Measurements from ENCODE around the gene C4B.
"Not testable (repeated sequence)": the region's sequence is repeated elsewhere in the genome, so short reads cannot be mapped to it uniquely, and the experiment has no call there.

Gene C4B

DNA sequence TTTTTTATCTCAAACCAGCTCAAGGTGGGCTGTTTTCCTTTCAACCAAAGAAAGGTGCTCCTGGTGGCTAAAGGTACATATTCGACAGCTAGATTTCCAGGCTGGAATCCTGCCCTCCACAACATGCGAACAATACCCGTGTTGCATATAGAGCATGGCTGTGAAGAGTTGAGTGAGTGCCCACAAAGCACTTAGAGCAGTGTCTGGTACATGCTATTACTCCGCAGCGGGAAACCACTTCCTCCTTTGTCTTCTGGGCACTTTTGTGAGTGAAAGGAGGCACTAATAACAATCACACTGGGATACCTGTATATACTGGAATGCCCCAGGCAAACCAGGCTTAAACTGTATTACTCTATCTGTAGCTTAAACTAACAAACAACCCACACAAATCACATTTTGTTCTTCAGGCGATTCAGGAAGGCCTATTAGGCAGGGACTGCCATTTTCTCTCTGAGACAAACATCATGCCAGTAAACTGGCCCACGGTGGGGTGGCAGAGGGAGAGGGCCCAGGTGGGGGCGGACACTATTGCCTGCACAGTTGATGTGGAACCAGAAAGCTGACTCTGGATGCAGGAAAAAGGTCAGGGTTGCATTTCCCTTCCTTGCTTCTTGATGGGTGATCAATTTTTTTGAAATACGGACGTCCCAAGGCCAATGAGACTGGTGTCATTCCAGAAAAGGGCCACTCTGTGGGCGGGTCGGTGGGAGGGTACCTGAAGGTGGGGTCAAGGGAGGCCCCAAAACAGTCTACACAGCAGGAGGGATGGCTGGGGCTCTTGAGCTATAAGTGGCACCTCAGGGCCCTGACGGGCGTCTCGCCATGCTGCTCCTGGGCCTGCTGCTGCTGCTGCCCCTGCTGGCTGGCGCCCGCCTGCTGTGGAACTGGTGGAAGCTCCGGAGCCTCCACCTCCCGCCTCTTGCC lies 23.3 kb downstream of the C4B start, which contains the start of gene CYP21A2:
CYP21A2 (plus strand) TSS at position 818 of the 927 bp plus-strand sequence; CDS start at position 826, 8 bp downstream.
- DNase-seq, result not testable (repeated sequence)

DNA sequence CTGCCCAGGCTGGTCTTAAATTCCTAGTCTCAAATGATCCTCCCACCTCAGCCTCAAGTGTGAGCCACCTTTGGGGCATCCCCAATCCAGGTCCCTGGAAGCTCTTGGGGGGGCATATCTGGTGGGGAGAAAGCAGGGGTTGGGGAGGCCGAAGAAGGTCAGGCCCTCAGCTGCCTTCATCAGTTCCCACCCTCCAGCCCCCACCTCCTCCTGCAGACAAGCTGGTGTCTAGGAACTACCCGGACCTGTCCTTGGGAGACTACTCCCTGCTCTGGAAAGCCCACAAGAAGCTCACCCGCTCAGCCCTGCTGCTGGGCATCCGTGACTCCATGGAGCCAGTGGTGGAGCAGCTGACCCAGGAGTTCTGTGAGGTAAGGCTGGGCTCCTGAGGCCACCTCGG lies 24.3 kb downstream of the C4B start:
- not testable (repeated sequence) for DNase-seq

DNA sequence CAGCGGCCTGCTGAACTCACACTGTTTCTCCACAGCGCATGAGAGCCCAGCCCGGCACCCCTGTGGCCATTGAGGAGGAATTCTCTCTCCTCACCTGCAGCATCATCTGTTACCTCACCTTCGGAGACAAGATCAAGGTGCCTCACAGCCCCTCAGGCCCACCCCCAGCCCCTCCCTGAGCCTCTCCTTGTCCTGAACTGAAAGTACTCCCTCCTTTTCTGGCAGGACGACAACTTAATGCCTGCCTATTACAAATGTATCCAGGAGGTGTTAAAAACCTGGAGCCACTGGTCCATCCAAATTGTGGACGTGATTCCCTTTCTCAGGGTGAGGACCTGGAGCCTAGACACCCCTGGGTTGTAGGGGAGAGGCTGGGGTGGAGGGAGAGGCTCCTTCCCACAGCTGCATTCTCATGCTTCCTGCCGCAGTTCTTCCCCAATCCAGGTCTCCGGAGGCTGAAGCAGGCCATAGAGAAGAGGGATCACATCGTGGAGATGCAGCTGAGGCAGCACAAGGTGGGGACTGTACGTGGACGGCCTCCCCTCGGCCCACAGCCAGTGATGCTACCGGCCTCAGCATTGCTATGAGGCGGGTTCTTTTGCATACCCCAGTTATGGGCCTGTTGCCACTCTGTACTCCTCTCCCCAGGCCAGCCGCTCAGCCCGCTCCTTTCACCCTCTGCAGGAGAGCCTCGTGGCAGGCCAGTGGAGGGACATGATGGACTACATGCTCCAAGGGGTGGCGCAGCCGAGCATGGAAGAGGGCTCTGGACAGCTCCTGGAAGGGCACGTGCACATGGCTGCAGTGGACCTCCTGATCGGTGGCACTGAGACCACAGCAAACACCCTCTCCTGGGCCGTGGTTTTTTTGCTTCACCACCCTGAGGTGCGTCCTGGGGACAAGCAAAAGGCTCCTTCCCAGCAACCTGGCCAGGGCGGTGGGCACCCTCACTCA lies 25.0 kb downstream of the C4B start:
- not testable (repeated sequence) for DNase-seq

DNA sequence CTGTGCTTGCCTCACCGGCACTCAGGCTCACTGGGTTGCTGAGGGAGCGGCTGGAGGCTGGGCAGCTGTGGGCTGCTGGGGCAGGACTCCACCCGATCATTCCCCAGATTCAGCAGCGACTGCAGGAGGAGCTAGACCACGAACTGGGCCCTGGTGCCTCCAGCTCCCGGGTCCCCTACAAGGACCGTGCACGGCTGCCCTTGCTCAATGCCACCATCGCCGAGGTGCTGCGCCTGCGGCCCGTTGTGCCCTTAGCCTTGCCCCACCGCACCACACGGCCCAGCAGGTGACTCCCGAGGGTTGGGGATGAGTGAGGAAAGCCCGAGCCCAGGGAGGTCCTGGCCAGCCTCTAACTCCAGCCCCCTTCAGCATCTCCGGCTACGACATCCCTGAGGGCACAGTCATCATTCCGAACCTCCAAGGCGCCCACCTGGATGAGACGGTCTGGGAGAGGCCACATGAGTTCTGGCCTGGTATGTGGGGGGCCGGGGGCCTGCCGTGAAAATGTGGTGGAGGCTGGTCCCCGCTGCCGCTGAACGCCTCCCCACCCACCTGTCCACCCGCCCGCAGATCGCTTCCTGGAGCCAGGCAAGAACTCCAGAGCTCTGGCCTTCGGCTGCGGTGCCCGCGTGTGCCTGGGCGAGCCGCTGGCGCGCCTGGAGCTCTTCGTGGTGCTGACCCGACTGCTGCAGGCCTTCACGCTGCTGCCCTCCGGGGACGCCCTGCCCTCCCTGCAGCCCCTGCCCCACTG lies 25.9 kb downstream of the C4B start:
- DNase-seq, result not testable (repeated sequence)

DNA sequence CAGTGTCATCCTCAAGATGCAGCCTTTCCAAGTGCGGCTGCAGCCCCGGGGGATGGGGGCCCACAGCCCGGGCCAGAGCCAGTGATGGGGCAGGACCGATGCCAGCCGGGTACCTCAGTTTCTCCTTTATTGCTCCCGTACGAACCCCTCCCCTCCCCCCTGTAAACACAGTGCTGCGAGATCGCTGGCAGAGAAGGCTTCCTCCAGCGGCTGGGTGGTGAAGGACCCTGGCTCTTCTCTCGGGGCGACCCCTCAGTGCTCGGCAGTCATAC lies 26.4 kb downstream of the C4B start:
- DNase-seq, result not testable (repeated sequence)

DNA sequence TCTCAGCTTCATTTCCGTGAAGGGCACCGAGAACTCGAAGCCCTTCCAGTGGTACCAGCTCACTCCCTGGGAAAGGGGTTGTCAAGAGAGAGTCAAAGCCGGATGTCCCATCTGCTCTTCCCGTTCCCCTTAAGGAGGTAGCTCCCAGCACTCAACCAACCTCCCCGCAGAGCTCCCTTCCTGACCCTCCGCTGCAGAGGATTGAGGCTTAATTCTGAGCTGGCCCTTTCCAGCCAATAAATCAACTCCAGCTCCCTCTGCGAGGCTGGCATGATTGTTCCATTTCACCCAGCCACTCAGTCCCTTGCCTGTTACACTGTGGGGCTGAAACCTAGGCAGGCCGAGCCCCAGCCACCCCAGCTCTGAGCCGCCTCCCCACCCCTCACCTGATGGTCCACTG lies 26.8 kb downstream of the C4B start:
- not testable (repeated sequence) for DNase-seq

DNA sequence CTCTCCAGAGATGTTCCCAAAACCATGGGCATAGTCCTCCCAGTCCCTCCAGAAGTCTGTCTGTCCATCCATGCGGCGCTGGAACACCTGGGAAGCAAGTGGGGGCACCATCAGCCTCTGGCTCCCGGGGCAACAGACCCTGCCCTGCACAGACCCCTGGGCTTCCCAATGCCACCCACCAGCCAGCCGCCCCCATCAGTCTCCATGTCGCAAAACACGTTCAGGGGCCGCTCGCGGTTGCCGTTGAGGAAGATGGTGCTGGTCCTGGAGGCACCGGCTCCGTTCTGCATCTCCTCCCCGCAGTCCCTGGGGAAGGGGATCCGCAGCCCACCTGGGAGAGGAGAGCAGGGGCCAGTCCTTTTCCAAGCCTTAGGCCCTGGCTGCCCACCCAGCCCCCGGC lies 27.7 kb downstream of the C4B start:
- not testable (repeated sequence) for DNase-seq

DNA sequence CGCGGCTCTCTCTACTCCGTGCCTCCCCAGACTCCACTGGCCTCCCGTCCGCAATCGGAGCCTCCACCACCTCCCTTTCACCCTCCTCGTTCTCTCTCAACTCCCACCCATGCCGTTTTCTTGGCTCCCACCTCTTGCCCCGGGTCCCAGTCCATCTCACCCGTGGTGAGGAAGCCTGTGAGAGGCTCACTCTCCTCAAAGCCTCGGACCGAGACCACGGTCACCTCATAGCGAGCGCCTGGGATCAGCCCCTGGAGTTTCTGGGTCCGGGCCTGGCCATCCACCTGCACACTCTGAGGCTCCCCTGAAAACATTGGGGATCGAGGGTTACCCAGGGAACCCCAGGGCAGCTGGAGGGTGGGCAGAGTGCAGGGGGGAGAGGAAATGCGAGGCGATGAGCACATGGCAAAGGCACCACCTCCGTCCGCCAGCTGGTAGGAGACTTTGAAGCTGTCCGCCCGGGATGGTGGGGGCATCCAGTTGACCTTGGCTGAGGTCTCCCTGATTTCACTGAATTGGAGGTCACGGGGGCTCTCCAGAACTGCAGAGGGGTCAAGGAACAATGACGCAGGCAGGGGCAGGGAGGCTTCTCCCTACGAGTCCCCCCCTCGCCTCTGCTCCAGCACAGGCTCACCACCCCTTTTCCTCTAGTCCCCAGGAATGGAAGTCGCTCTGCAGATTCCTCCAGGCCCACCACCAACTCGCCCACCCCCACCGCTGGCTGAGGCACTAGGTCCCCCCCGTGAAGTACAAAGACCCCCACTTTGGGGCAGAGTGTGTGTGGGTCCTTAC lies 29.2 kb downstream of the C4B start:
- DNase-seq, result not testable (repeated sequence)

DNA sequence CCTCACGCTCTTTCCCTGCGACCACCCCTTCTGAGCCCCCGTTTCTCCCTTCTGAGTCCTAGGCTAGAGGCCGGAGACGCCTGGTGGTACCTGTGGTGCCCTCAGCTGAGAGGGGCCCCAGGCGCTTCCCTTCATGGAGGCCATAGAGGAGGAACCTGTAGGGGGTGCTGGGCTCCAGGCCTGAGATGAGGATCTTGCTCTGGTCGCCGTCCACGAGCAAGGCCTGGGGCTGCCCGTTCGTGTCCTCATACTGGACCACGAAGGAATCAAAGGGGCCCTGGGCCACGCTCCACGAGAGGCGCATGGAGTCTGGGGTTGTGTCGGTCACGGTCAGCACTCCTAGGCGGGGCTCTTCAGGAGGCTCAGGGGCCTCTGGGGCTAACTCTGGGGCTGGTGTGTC lies 30.3 kb downstream of the C4B start:
- not testable (repeated sequence) for DNase-seq

DNA sequence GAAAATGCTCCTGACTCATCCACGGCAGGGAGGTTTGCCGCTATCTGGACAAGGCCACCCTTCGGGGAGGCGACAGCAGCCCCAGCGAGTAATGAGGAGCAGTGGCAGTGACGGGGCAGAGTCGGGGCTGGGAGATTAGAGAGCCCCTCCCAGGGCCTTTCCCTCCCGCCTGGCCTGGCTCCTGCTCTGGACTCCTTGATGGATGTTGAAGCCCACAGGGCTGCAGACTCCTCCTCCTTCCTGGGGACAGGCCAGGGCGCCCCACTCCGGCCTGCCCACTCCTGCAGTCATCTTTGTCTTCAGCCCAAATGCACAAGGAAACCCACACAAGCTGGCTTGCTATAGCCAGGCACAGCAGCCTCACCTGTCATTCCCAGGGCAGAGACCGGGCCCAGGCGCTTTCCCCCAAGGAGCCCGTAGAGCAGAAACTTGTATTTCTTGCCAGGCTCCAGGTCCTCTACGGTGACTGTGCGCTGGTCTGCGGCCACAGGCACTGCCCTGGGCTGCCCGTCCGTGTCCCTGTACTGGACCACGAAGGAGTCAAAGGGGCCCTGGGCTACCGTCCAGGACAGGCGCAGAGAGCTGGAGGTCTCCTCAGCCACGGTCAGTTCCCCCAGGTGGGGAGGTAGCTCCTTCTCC lies 31.3 kb downstream of the C4B start:
- no peak for DNase-seq

DNA sequence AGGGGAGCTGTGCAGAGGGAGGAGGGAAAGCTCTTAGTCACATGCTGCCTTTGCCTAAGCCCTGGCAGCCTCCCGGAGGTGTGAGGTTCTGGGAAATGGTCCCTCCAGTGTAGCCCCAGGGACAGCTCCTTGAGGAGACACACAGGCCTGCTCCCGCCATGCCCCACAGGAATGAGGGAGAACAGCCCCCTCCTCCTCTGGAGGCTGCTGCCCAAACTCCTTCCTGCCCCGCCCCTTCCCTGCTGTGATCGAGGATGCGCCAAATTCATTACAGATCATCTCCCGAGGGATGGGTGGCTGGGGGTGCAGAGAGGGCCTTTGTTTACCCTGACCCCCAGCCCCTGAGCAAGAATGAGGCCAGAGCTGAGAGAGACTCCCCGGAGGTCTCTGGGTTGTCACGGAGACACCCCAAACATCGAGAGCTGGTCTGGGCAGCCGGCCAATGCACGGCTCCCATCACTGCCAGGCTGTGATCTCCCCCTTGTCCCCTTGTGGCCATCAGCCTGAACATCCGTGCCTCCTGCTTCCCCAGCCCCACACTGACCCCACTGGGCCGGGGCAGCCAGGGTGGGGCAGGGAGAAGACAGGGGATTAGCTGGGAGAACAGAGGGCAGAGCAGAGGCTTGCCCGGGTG lies 32.0 kb downstream of the C4B start:
- no peak for DNase-seq

DNA sequence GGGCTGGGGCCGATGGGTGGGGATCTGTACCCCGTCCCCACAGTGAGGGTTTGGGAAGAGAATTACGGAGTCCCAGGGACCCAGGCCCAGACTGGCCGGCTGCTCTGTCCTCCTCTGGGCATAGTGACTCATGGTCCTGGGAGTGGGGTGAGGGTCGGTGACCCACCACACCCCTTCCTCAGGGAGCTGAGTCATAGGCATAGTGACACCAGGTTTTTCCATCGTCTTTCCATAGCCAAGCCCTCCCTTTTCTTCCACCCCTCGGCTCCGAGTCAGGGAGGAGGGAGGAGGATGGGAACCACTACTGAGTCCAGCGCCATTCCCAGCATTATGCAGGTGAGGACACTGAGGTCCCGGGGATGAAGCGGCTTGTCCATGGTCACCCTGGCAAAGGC lies 32.5 kb downstream of the C4B start:
- DNase-seq, result no peak

DNA sequence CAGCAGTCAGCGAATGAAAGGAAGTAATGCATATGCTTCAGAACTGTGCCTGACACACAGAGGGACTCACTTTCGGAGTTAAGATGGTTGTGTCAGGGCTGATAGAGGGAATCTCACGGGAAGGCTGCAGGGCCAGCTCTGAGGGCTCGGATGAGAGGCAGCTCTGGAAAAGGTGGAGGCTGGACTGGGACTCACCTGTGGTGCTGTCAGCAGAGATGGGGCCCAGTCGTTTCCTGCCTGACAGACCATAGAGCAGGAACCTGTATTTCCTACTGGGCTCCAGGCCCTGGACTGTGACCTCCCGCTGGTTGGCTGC lies 32.9 kb downstream of the C4B start:
- no peak for DNase-seq

DNA sequence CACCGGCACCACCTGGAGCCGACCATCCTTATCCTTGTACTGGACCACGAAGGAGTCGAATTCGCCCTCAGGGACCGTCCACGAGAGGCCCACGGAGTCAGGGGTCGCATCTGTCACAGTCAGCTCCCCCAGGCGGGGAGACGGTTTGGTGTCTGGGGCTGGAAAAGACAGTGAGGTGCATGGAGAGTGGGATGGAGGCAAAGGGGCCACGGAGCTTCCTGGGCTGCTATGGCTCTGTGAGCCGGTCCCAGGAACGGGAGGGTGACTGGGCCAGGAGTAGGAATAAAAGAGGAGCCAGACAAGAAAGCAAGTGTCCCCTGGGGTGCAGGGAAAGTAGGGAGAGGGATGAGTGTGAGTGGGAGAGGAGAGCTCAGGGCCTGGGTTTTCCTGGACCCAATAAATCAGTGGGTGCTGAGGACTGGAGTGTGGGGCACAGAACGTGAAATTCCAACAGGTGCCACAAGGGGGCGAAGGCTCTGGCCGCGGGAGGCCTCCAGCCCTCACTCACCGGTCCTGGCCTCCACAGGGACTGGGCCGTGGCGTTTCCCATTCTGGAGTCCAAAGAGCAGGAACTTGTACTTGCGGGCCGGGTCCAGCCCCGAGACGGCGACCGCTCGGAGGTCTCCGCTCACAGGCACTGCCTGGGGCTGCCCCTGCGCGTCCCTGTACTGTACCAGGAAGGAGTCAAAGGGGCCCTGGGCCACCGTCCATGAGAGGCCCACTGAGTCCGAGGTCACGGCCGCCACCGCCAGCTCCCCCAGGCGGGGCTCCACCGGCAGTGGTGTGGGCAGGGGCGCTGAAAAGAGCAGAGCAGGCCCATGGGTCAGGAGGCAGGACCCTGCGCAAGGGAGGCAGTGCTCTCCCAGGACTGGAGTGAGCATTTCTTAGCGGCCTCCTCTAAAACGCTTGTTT lies 33.5 kb downstream of the C4B start:
- DNase-seq, result peak in 1 of 2 donors; percentile 29

DNA sequence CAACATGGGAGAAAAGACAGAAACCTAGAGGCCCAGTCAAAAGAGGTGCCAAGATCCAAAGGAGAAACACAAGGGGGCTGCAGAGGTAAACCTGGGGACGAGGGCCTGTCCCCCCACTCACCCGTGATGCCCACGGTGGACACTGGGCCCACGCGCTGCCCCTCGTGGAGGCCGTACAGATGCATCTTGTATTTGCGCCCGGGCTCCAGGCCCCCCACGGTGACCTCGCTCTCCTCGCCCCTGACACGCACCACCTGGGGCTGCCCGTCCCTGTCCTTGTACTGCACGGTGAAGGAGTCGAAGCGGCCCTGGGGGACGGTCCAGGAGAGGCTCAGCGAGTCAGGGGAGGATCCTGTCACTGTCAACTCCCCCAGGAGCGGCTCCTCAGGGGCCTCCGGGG lies 34.6 kb downstream of the C4B start:
- not testable (repeated sequence) for DNase-seq

DNA sequence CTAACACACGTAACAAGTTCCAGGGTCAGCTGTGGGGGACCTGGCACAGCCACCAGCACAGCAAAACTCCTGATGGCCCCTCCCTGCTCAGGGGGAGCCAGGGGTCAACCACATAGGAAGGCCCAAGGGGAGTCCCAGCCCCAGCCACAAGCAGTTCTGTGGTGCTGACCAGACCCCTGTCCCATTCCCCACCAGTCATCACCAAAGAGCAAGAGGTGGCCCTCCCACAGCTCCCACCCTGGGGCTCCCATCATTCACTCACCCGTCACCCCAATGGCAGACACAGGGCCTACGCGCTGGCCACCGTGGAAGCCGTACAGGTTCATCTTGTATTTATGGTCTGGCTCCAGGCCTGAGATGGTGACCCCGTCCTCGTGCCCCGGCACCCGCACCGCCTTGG lies 35.1 kb downstream of the C4B start:
- DNase-seq, result not testable (repeated sequence)

DNA sequence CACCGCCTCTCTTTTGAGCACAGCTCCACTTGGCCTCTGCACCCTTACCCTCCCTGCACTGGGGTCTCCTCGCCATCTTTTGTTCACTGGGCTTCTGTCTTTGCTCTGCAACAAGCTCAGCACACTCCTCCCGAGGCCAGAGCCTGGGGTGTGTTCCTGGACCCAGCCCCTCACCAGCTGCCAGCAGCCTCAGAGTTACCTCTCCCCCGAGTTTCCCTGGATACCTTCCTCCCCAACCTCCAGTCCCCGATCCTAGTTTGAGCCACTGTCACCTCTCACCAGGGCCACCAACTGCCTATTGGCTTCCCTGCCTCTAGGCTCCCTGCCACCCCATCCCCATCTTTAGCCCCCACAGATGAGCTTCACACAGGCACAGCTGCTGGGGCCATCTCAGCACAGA lies 36.0 kb downstream of the C4B start:
- no peak for DNase-seq

DNA sequence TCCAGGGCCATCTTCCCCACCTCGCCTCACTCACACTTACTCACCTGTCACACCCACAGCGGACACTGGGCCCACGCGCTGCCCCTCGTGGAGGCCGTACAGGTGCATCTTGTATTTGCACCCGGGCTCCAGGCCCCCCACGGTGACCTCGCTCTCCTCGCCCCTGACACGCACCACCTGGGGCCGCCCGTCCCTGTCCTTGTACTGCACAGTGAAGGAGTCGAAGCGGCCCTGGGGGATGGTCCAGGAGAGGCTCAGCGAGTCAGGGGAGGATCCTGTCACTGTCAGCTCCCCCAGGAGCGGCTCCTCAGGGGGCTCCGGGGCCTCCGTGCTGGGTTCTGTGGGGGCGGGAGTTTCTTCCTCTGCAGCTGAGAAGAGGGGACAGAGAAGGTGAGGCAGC lies 38.0 kb downstream of the C4B start:
- DNase-seq, result not testable (repeated sequence)

DNA sequence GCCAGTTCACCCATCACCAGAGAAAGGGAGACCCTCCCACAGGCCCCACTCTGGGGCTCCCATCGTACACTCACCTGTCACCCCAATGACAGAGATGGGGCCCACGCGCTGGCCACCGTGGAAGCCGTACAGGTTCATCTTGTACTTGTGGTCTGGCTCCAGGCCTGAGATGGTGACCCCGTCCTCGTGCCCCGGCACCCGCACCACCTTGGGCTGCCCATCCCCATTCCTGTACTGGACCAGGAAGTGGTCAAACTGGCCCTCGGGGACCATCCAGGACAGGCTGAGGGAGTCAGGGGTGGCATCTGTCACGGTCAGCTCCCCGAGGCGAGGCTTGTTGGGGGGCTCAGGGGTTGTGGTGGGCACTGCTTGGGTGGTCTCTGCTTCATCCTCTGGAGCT lies 38.7 kb downstream of the C4B start:
- not testable (repeated sequence) for DNase-seq

DNA sequence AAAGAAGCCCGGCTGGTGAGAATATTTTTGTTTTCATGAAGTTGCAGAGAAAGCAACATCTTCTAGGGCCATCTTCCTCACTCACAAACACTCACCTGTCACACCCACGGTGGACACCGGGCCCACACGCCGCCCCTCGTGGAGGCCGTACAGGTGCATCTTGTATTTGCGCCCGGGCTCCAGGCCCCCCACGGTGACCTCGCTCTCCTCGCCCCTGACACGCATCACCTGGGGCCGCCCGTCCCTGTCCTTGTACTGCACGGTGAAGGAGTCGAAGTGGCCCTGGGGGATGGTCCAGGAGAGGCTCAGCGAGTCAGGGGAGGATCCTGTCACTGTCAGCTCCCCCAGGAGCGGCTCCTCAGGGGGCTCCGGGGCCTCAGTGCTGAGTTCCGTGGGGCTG lies 41.2 kb downstream of the C4B start:
- DNase-seq, result not testable (repeated sequence)

All from hippocampal formation (tissue), 2 donors.